Stimulated activated naive CD8-positive, alpha-beta T cell treated with anti-CD3 and anti-CD28 coated beads, Interleukin-15, Interleukin-2, amounts not matched to agents 100 ng/mL and 50 ng/mL, for 24 hours (primary cell): ENCODE measurements around the gene PAX2.
A peak's percentile ranks its signal among the peaks of the same experiment; 100 is the strongest.
"Not testable (repeated sequence)": the region's sequence is repeated elsewhere in the genome, so short reads cannot be mapped to it uniquely, and the experiment has no call there.

ENCODE experiments used
- H3K27ac Mint-ChIP-seq: one replicate; pipeline ENCODE4 v1.8.0; 2021; ENCODE audit warnings: mild to moderate bottlenecking, mixed read lengths
- H3K27me3 Mint-ChIP-seq: one replicate; pipeline ENCODE4 v1.8.0; 2021; ENCODE audit warnings: mixed read lengths
- H3K36me3 Mint-ChIP-seq: one replicate; pipeline ENCODE4 v1.8.0; 2021; ENCODE audit warnings: low read depth, mixed read lengths
- H3K4me1 Mint-ChIP-seq: one replicate; pipeline ENCODE4 v1.8.0; 2021; ENCODE audit warnings: low read depth, mixed read lengths
- H3K4me3 Mint-ChIP-seq: one replicate; pipeline ENCODE4 v1.8.0; 2021; ENCODE audit warnings: mild to moderate bottlenecking, mixed read lengths
- H3K9me3 Mint-ChIP-seq: one replicate; pipeline ENCODE4 v1.8.0; 2021; ENCODE audit warnings: mixed read lengths

The PAX2 gene

GRCh38 chr10:100744987-100745881 lies at the start of gene PAX2:
PAX2 (plus strand) TSS chr10:100745582; CDS start chr10:100746261, 679 bp downstream.
- Mint-ChIP-seq H3K27me3 (peaks cover 81% of the 10 kb centered on the region), H3K36me3 (no peaks in the 10 kb centered on the region), H3K4me3 (peak within 1 kb of the TSS; percentile 56), H3K4me1 (peaks cover 39% of the 10 kb centered on the region), H3K27ac (no peak within 1 kb of the TSS), H3K9me3 (no peaks in the 10 kb centered on the region)

GRCh38 chr10:100696477-100696901 lies 48.9 kb upstream of the PAX2 start:
- H3K9me3 Mint-ChIP-seq: no peaks in the 10 kb centered on the region
- peak overlapping the region; percentile 27 for H3K4me3 Mint-ChIP-seq
- peaks cover 38% of the 10 kb centered on the region for H3K27me3 Mint-ChIP-seq
- H3K4me1 Mint-ChIP-seq: peaks cover 12% of the 10 kb centered on the region
- no peaks in the 10 kb centered on the region for H3K36me3 Mint-ChIP-seq
- peak overlapping the region; percentile 21 for H3K27ac Mint-ChIP-seq

- H3K4me1 Mint-ChIP-seq: peaks cover 12% of the 10 kb centered on the region
- H3K36me3 Mint-ChIP-seq: no peaks in the 10 kb centered on the region
- H3K27ac Mint-ChIP-seq: no peak overlapping the region
- no peaks in the 10 kb centered on the region for H3K9me3 Mint-ChIP-seq
- H3K4me3 Mint-ChIP-seq: no peak overlapping the region
- peaks cover 35% of the 10 kb centered on the region for H3K27me3 Mint-ChIP-seq
Measured at GRCh38 chr10:100697070-100697469, 48.3 kb upstream of the PAX2 start.

- Mint-ChIP-seq H3K27me3 (peaks cover 31% of the 10 kb centered on the region), H3K27ac (no peak overlapping the region), H3K4me3 (no peak overlapping the region), H3K36me3 (no peaks in the 10 kb centered on the region), H3K4me1 (peaks cover 12% of the 10 kb centered on the region), H3K9me3 (no peaks in the 10 kb centered on the region)
Measured at GRCh38 chr10:100697631-100698030, 47.8 kb upstream of the PAX2 start.

- H3K27ac Mint-ChIP-seq: not testable (repeated sequence)
Measured at GRCh38 chr10:100701704-100702103, 43.7 kb upstream of the PAX2 start.

GRCh38 chr10:100705139-100705538 lies 40.2 kb upstream of the PAX2 start:
- H3K4me3 Mint-ChIP-seq: no peak overlapping the region
- H3K9me3 Mint-ChIP-seq: no peaks in the 10 kb centered on the region
- no peaks in the 10 kb centered on the region for H3K4me1 Mint-ChIP-seq
- no peak overlapping the region for H3K27ac Mint-ChIP-seq
- H3K27me3 Mint-ChIP-seq: peaks cover 43% of the 10 kb centered on the region
- no peaks in the 10 kb centered on the region for H3K36me3 Mint-ChIP-seq

More at GRCh38 chr10:100701704-100702103, 43.7 kb upstream of the PAX2 start:
- not testable (repeated sequence) for H3K9me3 Mint-ChIP-seq, H3K4me3 Mint-ChIP-seq, H3K36me3 Mint-ChIP-seq, H3K4me1 Mint-ChIP-seq
- H3K27me3 Mint-ChIP-seq: peaks cover 37% of the 10 kb centered on the region

GRCh38 chr10:100707261-100707848 lies 38.0 kb upstream of the PAX2 start:
- no peaks in the 10 kb centered on the region for H3K36me3 Mint-ChIP-seq
- no peak overlapping the region for H3K27ac Mint-ChIP-seq
- no peaks in the 10 kb centered on the region for H3K9me3 Mint-ChIP-seq
- no peak overlapping the region for H3K4me3 Mint-ChIP-seq
- no peaks in the 10 kb centered on the region for H3K4me1 Mint-ChIP-seq
- H3K27me3 Mint-ChIP-seq: peaks cover 63% of the 10 kb centered on the region

GRCh38 chr10:100709146-100710082 lies 36.0 kb upstream of the PAX2 start:
- Mint-ChIP-seq H3K9me3 (no peaks in the 10 kb centered on the region), H3K4me1 (peaks cover 3% of the 10 kb centered on the region), H3K36me3 (no peaks in the 10 kb centered on the region), H3K4me3 (no peak overlapping the region), H3K27ac (no peak overlapping the region), H3K27me3 (peaks cover 74% of the 10 kb centered on the region)

GRCh38 chr10:100710151-100710871 lies 35.1 kb upstream of the PAX2 start:
- no peak overlapping the region for H3K27ac Mint-ChIP-seq
- H3K4me3 Mint-ChIP-seq: no peak overlapping the region
- no peaks in the 10 kb centered on the region for H3K9me3 Mint-ChIP-seq
- H3K27me3 Mint-ChIP-seq: peaks cover 76% of the 10 kb centered on the region
- H3K36me3 Mint-ChIP-seq: no peaks in the 10 kb centered on the region
- H3K4me1 Mint-ChIP-seq: peaks cover 8% of the 10 kb centered on the region

- Mint-ChIP-seq H3K9me3 (no peaks in the 10 kb centered on the region), H3K4me3 (no peak overlapping the region)
Measured at GRCh38 chr10:100713049-100713858, 32.1 kb upstream of the PAX2 start.

GRCh38 chr10:100713859-100714565 lies 31.4 kb upstream of the PAX2 start:
- peaks cover 90% of the 10 kb centered on the region for H3K27me3 Mint-ChIP-seq
- H3K4me1 Mint-ChIP-seq: peaks cover 9% of the 10 kb centered on the region
- no peaks in the 10 kb centered on the region for H3K9me3 Mint-ChIP-seq
- H3K36me3 Mint-ChIP-seq: no peaks in the 10 kb centered on the region
- no peak overlapping the region for H3K4me3 Mint-ChIP-seq
- no peak overlapping the region for H3K27ac Mint-ChIP-seq

More at GRCh38 chr10:100713049-100713858, 32.1 kb upstream of the PAX2 start:
- Mint-ChIP-seq H3K4me1 (peaks cover 9% of the 10 kb centered on the region), H3K36me3 (no peaks in the 10 kb centered on the region), H3K27ac (no peak overlapping the region), H3K27me3 (peaks cover 86% of the 10 kb centered on the region)

GRCh38 chr10:100714566-100714950 lies 30.8 kb upstream of the PAX2 start:
- no peak overlapping the region for H3K27ac Mint-ChIP-seq
- no peaks in the 10 kb centered on the region for H3K9me3 Mint-ChIP-seq
- peaks cover 90% of the 10 kb centered on the region for H3K27me3 Mint-ChIP-seq
- peaks cover 9% of the 10 kb centered on the region for H3K4me1 Mint-ChIP-seq
- H3K4me3 Mint-ChIP-seq: no peak overlapping the region
- no peaks in the 10 kb centered on the region for H3K36me3 Mint-ChIP-seq

GRCh38 chr10:100715101-100715444 lies 30.3 kb upstream of the PAX2 start:
- Mint-ChIP-seq H3K27me3 (peaks cover 92% of the 10 kb centered on the region), H3K4me1 (peaks cover 9% of the 10 kb centered on the region), H3K9me3 (no peaks in the 10 kb centered on the region), H3K4me3 (peak overlapping the region; percentile 41), H3K27ac (no peak overlapping the region), H3K36me3 (no peaks in the 10 kb centered on the region)
